HepG2 (cell line): ENCODE measurements around the gene UBE2I. TPM values are rescaled to one million over a fixed set of nuclear protein-coding genes. Genes with fewer than 3 reads are reported as not detected.

Source experiments
- ATAC-seq: fragments of 200-7000 bp; cut with Tn5 transposase; 3 replicates; pipeline ENCODE4 v1.9.1; 2020; ENCODE audit warnings: mild to moderate bottlenecking, moderate library complexity
- BruUV-seq: library from RNA; stranded (reverse); fragments of 400-500 nt; replicated peaks from 2 replicates; lab custom pipeline; 2021; lab: Mats Ljungman, UMichigan
- CTCF ChIA-PET: fragments of 300-600 bp; formaldehyde crosslinking; extraction: SDS; loops from one replicate; lab custom pipeline; 2021; ENCODE audit warnings: low total read pairs, inconsistent platforms, low intra/inter-chr PET ratio; lab: Yijun Ruan, JAX
- POLR2A ChIA-PET: fragments of 350-600 bp; sonication (Branson Sonifier 250); formaldehyde crosslinking; loops from one replicate; lab custom pipeline; 2020; ENCODE audit warnings: antibody characterized with exemption, inconsistent platforms; lab: Yijun Ruan, JAX
- DNase-seq: peaks from one replicate; pipeline ENCODE4 v3.0.0-alpha.2; 2015; ENCODE audit warnings: low spot score
- FAIRE-seq: peaks from 3 replicates; lab custom pipeline; 2011; peaks lifted over from hg19 to GRCh38; lab: Jason Lieb, UNC
- H2AFZ ChIP-seq: one replicate; pipeline ENCODE4 v1.6.1; 2011; ENCODE audit warnings: low read length, inconsistent platforms
- H3K27ac ChIP-seq: fragments of 300-600 bp; 3 replicates; pipeline ENCODE4 v1.8.0; 2011; ENCODE audit warnings: mixed run types, mild to moderate bottlenecking, mixed read lengths, low read length, inconsistent platforms; ENCODE audit not compliant: insufficient read depth; ENCODE audit errors: extremely low read length
- H3K27me3 ChIP-seq, 2 experiments: fragments of 200-600 bp in 1 of 2; 2 replicates in 1 of 2; 3 replicates in 1 of 2; pipeline versions ENCODE4 v1.6.0 to v1.8.0; 2011; ENCODE audit warnings: low read length in 2 of 2, mild to moderate bottlenecking in 2 of 2, moderate library complexity in 2 of 2, inconsistent platforms in 1 of 2; ENCODE audit not compliant: insufficient read depth in 2 of 2, control insufficient read depth in 1 of 2
- H3K36me3 ChIP-seq, 2 experiments: fragments of 200-600 bp in 1 of 2; replicated peaks in 1 of 2; 2 replicates in 1 of 2; 3 replicates in 1 of 2; pipeline versions ENCODE4 v1.5.1 to v1.8.0; 2011; ENCODE audit warnings: low read length in 2 of 2, inconsistent platforms in 1 of 2; ENCODE audit not compliant: insufficient read depth in 2 of 2, control insufficient read depth in 1 of 2
- H3K4me1 ChIP-seq: 2 replicates; pipeline ENCODE4 v1.5.1; 2012; ENCODE audit warnings: low read length, inconsistent platforms; ENCODE audit not compliant: insufficient read depth
- H3K4me2 ChIP-seq: 2 replicates; pipeline ENCODE4 v1.6.0; 2011; ENCODE audit warnings: low read depth, low read length, inconsistent platforms
- H3K4me3 ChIP-seq, 3 experiments: fragments of 200-600 bp in 1 of 3; sonication (generic), shearing (Covaris generic) in 1 of 3; replicated peaks in 1 of 3; 2 replicates each; pipeline ENCODE4 v1.5.1; 2011 to 2016; ENCODE audit warnings: low read length in 3 of 3, inconsistent platforms in 2 of 3, low read depth in 2 of 3, mild to moderate bottlenecking in 2 of 3, control low read depth in 1 of 3, mixed read lengths in 1 of 3; ENCODE audit not compliant: insufficient read depth in 1 of 3
- H3K79me2 ChIP-seq: one replicate; pipeline ENCODE4 v1.6.1; 2011; ENCODE audit warnings: low read length, inconsistent platforms; ENCODE audit not compliant: insufficient read depth
- H3K9ac ChIP-seq: 2 replicates; pipeline ENCODE4 v1.6.0; 2011; ENCODE audit warnings: mild to moderate bottlenecking, low read depth, low read length, inconsistent platforms; ENCODE audit not compliant: insufficient read depth
- H3K9me3 ChIP-seq: 2 replicates; pipeline ENCODE4 v1.5.1; 2012; ENCODE audit warnings: mild to moderate bottlenecking, low read length
- H4K20me1 ChIP-seq: 2 replicates; pipeline ENCODE4 v1.6.0; 2011; ENCODE audit warnings: inconsistent platforms, mild to moderate bottlenecking, low read length, moderate library complexity; ENCODE audit not compliant: insufficient read depth
- FOXK1 ChIP-seq: sonication (generic); formaldehyde crosslinking; IDR thresholded peaks from 2 replicates; pipeline ENCODE4 v1.4.0; 2020; ENCODE audit warnings: low read depth, missing genetic modification reagents, borderline replicate concordance
- FOXM1 ChIP-seq: sonication (generic); formaldehyde crosslinking; IDR thresholded peaks from 2 replicates; pipeline ENCODE4 v1.5.0; 2020; ENCODE audit warnings: missing genetic modification reagents
- GABPB1 ChIP-seq: IDR thresholded peaks from 2 replicates; pipeline ENCODE4 v1.6.1; 2016; ENCODE audit warnings: mild to moderate bottlenecking, missing genetic modification reagents, moderate library complexity, missing compliant biosample characterization
- GATA4 ChIP-seq: sonication (generic); IDR thresholded peaks from 2 replicates; pipeline ENCODE4 v1.6.1; 2016; ENCODE audit warnings: antibody characterized with exemption, low read depth, borderline replicate concordance
- HDAC2 ChIP-seq: sonication (generic); formaldehyde crosslinking; IDR thresholded peaks from 2 replicates; pipeline ENCODE4 v1.4.0; 2020; ENCODE audit warnings: missing genetic modification reagents
- NBN ChIP-seq: fragments of 450-650 bp; conservative IDR thresholded peaks from 2 replicates; pipeline ENCODE4 v1.6.1; 2017
- NFE2 ChIP-seq: sonication (generic); formaldehyde crosslinking; IDR thresholded peaks from 2 replicates; pipeline ENCODE4 v1.4.0; 2020; ENCODE audit warnings: missing genetic modification reagents
- PHF20 ChIP-seq: sonication (generic); formaldehyde crosslinking; IDR thresholded peaks from 2 replicates; pipeline ENCODE4 v1.5.0; 2020; ENCODE audit warnings: mild to moderate bottlenecking, missing genetic modification reagents
- POLR2A ChIP-seq, 2 experiments: IDR thresholded peaks; 2 replicates each; pipeline ENCODE4 v1.6.1; 2011; ENCODE audit warnings: low read depth in 2 of 2, low read length in 2 of 2, mild to moderate bottlenecking in 1 of 2, moderate library complexity in 1 of 2; ENCODE audit not compliant: insufficient read depth in 1 of 2
- RARA ChIP-seq: IDR thresholded peaks from 2 replicates; pipeline ENCODE4 v1.6.1; 2016; ENCODE audit warnings: missing genetic modification reagents, missing compliant biosample characterization
- RFX1 ChIP-seq: fragments of 450-650 bp; IDR thresholded peaks from 2 replicates; pipeline ENCODE4 v1.6.1; 2017
- TFDP2 ChIP-seq: sonication (generic); formaldehyde crosslinking; IDR thresholded peaks from 2 replicates; pipeline ENCODE4 v1.4.0; 2020; ENCODE audit warnings: missing genetic modification reagents
- ZNF10 ChIP-seq: sonication (generic); formaldehyde crosslinking; IDR thresholded peaks from 2 replicates; pipeline ENCODE4 v1.4.0; 2020; ENCODE audit warnings: mild to moderate bottlenecking, low read depth, missing genetic modification reagents, borderline replicate concordance
- ZNF282 ChIP-seq: fragments of 450-650 bp; IDR thresholded peaks from 2 replicates; pipeline ENCODE4 v1.6.1; 2018; ENCODE audit not compliant: partially characterized antibody
- ZNF451 ChIP-seq: sonication (generic); formaldehyde crosslinking; IDR thresholded peaks from 2 replicates; pipeline ENCODE4 v1.5.0; 2020; ENCODE audit warnings: mild to moderate bottlenecking, missing genetic modification reagents
- ZNF512 ChIP-seq: sonication (generic); formaldehyde crosslinking; IDR thresholded peaks from 2 replicates; pipeline ENCODE4 v1.4.0; 2020; ENCODE audit warnings: mild to moderate bottlenecking, missing genetic modification reagents
- ZNF577 ChIP-seq: sonication (generic); formaldehyde crosslinking; IDR thresholded peaks from 2 replicates; pipeline ENCODE4 v1.4.0; 2020; ENCODE audit warnings: mild to moderate bottlenecking, low read depth, missing genetic modification reagents, borderline replicate concordance
- ZNF644 ChIP-seq: IDR thresholded peaks from 2 replicates; pipeline ENCODE4 v1.6.1; 2016; ENCODE audit warnings: low read depth
- ZXDC ChIP-seq: sonication (generic); formaldehyde crosslinking; IDR thresholded peaks from 2 replicates; pipeline ENCODE4 v1.5.0; 2020; ENCODE audit warnings: mild to moderate bottlenecking, missing genetic modification reagents
- WGBS: methylation state at CpG from one replicate; pipeline ENCODE4 v1.1.6; 2017; ENCODE audit warnings: low lambda C conversion rate; 5-methylcytosine and 5-hydroxymethylcytosine counted together
- in situ Hi-C: cut with HindIII; loops from 2 replicates; pipeline ENCODE4 v1.10.0; 2017; ENCODE audit warnings: low pct_unique_long_range_greater_than_20kb; ENCODE audit not compliant: extremely low pct_ligation_motif_present
- intact Hi-C: fragments of 100-400 bp; cut with micrococcal nuclease; formaldehyde crosslinking; loops from one replicate; pipeline ENCODE4 v1.10.0; 2022; ENCODE audit not compliant: unreplicated experiment
- polyA plus RNA-seq, 8 experiments: library from polyadenylated mRNA; depleted of rRNA in 3 of 8; stranded (reverse) in 7 of 8; unstranded in 1 of 8; fragments of >200 nt; fragmentation: Illumina TruSeq in 4 of 8; extraction: Trizol in 4 of 8; gene quantifications; 2 replicates each; pipeline versions ENCODE4 v1.2.1 to v1.2.3, GENCODE V29; 2011 to 2016; ENCODE audit warnings: low read depth in 4 of 8, missing spikeins in 1 of 8, mixed read lengths in 1 of 8; ENCODE audit not compliant: insufficient read depth in 1 of 8
- total RNA-seq, 5 experiments: library from RNA; depleted of rRNA; stranded (reverse); fragments of >200 nt; fragmentation: Illumina TruSeq; extraction: Trizol; gene quantifications; 2 replicates each; pipeline ENCODE4 v1.2.3, GENCODE V29; 2016; ENCODE audit warnings: low read depth in 1 of 5

The UBE2I gene
- total and polyA plus RNA-seq, 2 of the 13 experiments (the other 11 are each of a cell fraction or from before 2014, with no cell fraction given), result 75.8 to 98.9 TPM

GRCh38 chr16:1272453-1273198, 36.8 kb upstream of the UBE2I start:
- ATAC-seq (no peak; the same call in 2 of the 3 replicates), FAIRE-seq (no peak), DNase-seq (no peak)
- Histone ChIP-seq H3K79me2 (no peaks in the 10 kb centered on the region), H3K4me3 (no peak overlapping the region), H3K4me2 (no peak overlapping the region), H3K9ac (no peak overlapping the region)
- intact Hi-C loops, result no loop called here
- CTCF ChIA-PET, result no interaction called here
- BruUV-seq, result no TSS peak
- TF ChIP-seq ZNF10 (no peak), ZNF644 (CRISPR knock-in tag) (no peak), NBN (no peak), ZXDC (no peak), GATA4 (no peak), FOXM1 (CRISPR knock-in tag) (no peak), ZNF451 (CRISPR knock-in tag) (no peak), ZNF512 (CRISPR knock-in tag) (no peak), ZNF282 (no peak), TFDP2 (CRISPR knock-in tag) (no peak), FOXK1 (no peak), RARA (CRISPR knock-in tag) (no peak), GABPB1 (no peak), POLR2A (IDR thresholded peaks at IDR 0.05; ENCODE audit: insufficient read depth in 1 of 2, low read depth in 2 of 2, low read length in 2 of 2) (no peak), PHF20 (CRISPR knock-in tag) (no peak), HDAC2 (CRISPR knock-in tag) (no peak), RFX1 (no peak), NFE2 (CRISPR knock-in tag) (no peak), ZNF577 (no peak)
- TF ChIP-seq, all 625 proteins: peak for 0
- POLR2A ChIA-PET, result no interaction called here
- Histone ChIP-seq H4K20me1 (no peaks in the 10 kb centered on the region), H2AFZ (no peak overlapping the region), H3K27me3 (peaks cover 9 to 45% of the 10 kb centered on the region in 2 experiments), H3K9me3 (no peaks in the 10 kb centered on the region), H3K27ac (no peak overlapping the region), H3K4me1 (peaks cover 11% of the 10 kb centered on the region; the same call in 1 of the 2 replicates), H3K36me3 (no peaks in the 10 kb centered on the region)
- WGBS, result 3% methylated on average over 5 of the region's 9 CpGs
- in situ Hi-C loops, result no loop called here
